Right hindlimb (tissue), 1 donor: Measurements from ENCODE around the gene FFAR3.
A peak's percentile ranks its signal among the peaks of the same experiment; 100 is the strongest.

Experiments used
- DNase-seq: peaks from one replicate; pipeline ENCODE4 v3.0.0-alpha.2; 2018

Gene FFAR3, protein sequence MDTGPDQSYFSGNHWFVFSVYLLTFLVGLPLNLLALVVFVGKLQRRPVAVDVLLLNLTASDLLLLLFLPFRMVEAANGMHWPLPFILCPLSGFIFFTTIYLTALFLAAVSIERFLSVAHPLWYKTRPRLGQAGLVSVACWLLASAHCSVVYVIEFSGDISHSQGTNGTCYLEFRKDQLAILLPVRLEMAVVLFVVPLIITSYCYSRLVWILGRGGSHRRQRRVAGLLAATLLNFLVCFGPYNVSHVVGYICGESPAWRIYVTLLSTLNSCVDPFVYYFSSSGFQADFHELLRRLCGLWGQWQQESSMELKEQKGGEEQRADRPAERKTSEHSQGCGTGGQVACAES

DNA sequence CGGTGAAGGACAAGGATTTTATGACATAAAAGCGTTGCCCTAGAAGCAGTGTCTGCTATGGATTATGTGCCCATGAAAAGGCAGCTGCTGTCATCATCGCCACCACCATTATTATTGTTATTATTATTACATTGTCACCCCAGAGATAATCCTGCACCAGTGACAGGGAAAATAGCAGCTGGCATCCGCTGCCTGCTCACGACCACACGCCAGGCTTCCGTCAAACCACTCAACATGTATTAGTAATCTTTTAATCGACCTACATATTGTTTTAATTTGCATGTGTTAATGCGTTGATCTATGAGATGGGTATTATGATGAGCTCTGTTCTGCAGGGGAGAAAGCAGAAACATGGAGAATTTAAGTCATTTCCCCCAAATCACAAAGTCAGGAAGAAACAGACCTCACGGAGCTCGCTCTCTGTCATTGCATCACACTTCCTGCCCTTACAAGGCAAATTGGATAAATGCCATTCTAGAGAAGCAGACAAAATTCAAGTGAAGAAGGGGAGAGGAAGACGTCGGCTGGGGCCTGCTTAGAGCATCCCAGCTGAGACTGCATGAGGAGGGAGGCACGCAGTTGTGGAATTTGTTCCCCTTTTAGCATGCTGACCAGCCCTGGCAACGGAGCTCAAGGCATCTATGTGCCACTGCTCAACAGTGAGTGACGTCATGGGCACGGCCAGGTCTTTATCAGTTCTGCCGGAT lies at the start of gene FFAR3:
Gene FFAR3, plus strand, starts transcription at position 594 of the 707 bp plus-strand sequence. CDS start 431 bp downstream, outside the sequence.
- DNase-seq = no peak

DNA sequence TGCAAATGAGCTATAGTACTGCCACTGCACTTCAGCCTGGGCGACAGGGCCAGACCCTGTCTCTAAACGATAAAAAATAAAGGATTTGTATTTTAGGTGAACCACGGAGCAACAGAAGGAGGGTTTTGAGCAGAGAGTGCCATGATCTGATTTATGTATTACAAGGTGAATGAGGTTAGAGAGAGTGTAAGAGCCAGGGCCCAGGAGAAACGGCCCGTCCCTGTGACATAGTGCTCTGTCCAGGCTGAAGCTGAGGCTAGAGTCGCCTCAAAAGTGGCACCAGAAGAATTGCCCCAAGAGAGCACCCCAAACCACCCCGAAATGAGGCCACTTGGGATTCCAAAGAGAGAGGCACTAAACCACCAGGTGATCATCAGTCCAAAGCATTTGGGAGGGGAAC lies 49.4 kb upstream of the FFAR3 start:
- no peak for DNase-seq

DNA sequence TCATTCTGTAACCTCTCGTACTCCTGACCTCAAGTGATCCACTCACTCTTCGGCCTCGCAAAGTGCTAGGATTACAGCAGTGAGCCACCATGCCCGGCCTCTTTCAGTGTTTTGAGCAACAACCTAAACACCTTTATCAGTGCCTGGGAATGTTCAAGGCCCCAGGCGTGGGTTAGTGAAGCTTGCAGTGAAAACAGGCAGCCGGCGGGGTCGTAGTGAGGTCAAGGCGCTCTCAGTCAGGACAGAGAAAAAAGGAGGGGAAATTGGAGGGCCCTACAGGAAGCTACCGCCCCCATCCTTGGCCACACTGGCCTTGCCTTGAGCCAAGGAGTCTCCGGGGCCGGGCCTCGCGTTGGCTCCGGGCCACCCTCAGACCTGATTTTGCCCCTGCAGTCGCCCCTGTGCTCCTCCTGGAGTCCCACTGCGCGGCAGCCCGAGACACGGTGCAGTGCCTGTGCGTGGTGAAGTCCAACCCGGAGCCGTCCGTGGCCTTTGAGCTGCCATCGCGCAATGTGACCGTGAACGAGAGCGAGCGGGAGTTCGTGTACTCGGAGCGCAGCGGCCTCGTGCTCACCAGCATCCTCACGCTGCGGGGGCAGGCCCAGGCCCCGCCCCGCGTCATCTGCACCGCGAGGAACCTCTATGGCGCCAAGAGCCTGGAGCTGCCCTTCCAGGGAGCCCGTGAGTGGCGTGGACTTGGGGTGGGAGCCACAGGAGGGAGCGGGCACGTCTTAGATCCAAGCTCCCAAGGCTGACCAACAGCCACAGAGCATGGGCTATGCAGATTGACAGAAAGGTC lies 48.6 kb upstream of the FFAR3 start:
- DNase-seq = peak; percentile 84

DNA sequence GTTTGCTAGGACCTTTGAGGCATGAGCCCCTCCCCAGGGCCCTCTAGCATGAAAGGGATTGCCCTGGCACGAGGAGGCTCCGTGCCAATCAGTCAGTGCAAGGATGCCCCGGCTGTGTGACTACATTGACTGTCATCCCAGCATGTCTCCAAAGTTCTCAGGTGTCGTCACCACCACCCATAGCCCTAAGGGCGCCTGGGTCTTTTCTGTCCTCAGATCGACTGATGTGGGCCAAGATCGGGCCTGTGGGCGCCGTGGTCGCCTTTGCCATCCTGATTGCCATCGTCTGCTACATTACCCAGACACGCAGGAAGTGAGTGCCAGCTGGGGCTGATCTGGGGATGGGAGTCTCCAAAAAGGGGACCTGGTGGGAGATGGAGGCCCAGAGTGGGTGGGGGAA lies 47.9 kb upstream of the FFAR3 start:
- no peak for DNase-seq

DNA sequence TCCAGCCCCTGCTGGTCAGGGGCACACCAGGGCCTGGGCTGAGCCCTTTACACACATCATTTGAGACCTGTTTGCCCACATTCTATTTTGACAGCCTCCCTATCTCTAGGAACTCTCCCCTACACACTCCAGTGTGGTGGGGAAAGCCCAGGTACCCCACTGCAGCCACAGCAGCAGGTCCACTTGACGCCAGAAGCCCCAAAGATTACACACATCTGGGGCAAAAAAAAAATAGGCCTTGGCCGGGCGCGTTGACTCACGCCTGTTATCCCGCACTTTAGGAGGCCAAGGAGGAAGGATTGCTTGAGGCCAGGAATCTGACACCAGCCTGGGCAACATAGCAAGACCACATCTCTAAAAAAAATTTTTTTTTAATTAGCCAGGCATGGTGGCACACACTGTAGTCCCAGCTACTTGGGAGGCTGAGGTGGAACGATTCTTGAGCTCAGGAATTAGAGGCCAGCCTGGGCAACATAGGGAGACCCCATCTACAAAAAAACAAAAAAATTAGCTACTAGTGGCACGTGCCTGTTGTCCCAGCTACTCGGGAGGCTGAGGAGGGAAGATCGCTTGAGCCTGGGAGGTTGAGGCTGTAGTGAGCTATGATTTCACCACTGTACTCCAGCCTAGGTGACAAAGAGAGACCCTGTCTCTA lies 47.3 kb upstream of the FFAR3 start:
- no peak for DNase-seq

DNA sequence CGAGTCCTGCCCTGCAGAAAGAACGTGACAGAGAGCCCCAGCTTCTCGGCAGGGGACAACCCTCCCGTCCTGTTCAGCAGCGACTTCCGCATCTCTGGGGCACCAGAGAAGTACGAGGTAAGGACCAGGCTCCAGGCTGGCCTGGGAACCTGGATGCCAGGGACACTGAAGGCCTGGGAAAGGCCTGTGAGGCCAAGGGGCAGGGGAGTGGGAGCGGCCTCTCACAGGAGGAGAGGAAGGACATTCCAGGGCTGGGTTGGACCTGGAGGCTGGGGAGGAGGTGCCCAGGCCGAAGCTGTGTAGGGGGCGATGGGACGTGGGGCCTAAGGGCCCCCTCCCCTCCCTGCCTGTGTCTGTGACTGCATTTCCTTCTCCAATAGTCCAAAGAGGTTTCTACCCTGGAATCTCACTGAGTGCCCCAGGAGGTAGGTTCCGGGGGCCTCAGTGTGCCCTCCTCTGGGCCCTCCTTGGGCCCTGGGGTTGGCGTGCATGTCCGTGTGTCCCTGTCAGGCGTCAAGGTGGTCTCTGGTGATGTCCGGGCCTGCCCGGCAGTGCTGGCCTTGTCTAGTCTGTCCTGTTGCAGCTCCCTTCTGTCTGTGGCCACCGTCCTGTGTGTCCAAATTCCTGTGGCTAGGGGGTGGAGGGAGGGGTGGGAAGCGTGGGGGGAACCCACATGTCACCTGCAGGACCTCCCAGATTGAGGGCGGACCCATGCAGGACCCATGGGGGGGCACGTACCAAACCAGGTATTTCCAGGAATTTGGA lies 46.2 kb upstream of the FFAR3 start:
- no peak for DNase-seq

DNA sequence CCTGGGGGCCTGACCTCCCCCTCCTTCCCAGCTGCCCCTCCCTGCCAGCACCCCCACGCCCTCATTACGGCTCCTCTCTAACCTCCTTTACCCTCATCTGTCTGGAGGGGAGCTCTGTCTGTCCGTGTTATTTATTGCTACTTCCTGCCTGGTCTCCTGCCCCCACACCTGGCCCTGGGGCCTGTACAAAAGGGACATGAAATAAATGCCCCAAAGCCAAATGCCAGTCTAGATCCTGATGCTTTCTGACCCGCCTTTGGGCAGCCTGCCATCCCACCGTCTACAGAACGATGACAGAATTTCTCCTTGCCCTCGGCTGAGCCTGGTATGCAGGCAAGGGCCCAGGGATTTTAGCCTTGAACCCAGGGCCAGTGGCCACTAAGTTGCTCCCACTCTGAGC lies 44.7 kb upstream of the FFAR3 start:
- DNase-seq = no peak

DNA sequence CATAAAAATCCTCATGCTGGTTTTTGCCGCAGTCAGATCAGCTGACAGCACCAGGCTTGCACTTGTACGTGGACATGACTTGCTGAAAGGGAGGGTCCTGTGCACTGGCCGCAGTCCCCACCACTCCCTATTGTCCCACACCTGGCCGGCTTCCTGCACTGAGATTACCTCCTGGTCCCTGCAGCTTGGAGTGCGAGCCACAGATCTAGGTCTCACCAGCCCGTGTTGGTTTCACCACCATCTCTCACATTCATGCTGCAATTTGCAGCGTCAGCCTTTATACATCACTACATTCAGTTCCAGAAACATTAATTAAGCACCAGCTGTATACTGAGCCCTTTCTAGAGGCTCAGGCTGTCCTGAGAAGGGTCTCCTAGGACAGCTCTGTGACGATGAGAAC lies 44.2 kb upstream of the FFAR3 start:
- DNase-seq = no peak

DNA sequence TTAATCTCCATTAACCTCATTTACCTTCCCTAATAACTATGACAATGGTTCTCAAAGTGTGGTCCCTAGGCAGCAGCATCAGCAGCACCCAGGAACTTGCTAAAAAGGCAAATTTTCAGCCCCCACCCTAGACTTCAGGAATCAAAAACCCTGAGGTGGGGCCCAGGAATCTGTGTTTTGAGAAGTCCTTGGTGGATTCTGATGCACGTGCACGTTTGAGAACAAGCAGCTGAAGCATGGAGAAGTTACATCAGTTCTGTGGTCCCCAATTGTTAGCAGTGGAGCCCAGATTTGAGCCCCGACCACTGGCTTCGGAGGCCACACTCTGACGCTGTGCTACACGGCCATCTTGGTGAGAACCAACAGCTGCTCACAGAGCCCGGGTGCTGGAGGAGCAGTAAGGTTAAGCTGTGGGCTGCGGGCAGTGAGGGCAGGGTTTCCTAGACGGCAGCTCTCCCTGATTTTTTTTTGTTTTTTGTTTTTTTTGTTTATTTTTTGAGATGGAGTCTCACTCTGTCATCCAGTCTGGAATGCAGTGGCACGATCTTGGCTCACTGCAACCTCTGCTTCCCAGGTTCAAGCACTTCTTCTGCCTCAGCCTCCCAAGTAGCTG lies 43.3 kb upstream of the FFAR3 start:
- DNase-seq = no peak

DNA sequence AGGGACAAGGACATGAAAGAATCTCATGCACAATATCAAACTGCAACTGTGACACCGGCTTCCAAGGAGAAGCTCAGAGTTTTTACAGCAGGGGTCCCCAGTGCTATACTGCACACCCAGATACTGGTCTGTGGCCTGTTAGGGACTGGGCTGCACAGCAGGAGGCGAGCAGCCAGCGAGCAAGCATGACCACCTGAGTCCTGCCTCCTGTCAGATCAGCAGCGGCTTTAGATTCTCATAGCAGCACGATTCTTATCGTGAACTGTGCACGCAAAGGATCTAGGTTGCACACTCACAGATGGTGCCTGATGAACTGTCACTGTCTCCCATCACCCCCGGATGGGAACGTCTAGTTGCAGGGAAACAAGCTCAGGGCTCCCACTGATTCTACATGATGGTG lies 42.4 kb upstream of the FFAR3 start:
- no peak for DNase-seq

DNA sequence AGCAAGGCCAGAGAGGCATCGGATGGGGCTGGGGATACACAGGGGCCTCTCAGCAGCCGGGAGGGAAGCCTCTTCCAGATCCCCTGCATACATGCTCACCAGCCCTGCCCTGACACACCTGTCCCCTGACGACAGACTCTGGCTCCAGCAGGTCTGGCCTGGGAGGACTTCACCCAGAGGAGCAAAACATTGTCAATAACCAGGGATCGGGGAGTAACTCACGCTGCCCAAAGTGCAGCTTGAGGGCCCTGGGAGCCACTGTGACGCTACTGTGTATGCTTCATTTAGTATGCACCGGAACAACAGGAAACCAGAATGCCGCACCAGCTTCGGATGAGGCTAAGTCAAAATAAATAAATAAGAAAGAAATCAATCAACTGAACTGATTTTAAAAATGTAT lies 41.7 kb upstream of the FFAR3 start:
- no peak for DNase-seq

DNA sequence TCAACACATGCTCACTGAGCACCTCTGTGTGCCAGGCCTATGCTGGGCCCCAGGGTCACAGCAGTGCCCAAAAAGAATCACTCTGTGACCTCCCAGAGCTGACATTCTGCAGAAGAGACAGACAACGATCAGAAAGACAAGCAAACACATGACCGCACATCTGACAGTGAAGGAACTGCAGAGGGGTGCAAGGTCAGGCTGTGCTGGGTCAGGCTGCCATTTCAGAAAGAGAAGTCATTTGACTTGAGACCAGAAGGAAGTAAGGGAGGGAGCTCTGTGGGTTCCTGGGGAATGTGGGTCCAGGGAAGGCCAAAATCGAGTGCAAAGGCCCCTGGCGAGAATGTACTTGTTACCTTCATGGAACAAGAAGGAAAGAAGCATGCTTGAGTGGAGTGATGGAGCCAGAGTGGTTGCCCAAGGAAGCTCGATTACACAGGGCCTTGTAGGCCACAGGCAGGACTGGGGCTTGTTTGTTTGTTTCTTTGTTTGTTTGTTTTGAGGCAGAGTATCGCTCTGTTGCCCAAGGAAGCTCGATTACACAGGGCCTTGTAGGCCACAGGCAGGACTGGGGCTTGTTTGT lies 40.7 kb upstream of the FFAR3 start:
- no peak for DNase-seq

DNA sequence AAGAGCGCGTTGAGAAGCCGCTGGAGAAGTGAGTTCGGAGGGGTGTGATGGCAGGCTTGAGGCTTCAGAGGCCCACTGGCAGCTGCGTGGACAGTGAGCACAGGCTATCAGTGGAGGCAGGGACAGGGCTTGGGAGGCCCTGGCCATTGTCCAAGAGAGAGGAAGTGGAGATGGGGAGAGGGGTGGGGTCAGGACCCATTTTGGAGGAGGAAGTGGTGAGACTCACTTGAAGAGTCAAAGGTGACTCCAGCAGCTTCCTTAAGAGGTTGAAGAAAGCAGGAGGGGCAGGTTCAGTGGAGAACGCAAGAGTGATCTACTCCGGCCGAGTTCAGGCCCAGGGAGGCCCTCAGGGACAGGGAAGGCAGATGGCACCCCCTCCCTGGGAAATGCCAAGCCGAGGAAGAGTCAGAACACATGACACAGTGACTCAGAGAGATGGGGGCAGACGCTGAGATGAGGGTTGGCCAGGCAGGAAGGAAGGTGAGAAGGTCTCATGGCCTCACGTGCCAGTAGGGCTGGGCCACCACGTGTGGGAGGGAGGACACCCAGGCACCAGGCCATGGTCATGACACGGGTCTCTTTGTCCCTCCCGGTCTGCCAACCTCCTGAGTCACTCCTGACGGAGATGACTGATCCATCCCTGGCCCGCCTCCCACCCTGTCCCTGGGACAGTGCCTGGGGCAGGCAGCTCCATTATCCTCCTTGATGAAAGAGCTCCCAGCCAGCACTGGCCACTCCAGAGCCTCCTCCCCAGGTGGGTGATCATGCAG lies 39.4 kb upstream of the FFAR3 start:
- no peak for DNase-seq

DNA sequence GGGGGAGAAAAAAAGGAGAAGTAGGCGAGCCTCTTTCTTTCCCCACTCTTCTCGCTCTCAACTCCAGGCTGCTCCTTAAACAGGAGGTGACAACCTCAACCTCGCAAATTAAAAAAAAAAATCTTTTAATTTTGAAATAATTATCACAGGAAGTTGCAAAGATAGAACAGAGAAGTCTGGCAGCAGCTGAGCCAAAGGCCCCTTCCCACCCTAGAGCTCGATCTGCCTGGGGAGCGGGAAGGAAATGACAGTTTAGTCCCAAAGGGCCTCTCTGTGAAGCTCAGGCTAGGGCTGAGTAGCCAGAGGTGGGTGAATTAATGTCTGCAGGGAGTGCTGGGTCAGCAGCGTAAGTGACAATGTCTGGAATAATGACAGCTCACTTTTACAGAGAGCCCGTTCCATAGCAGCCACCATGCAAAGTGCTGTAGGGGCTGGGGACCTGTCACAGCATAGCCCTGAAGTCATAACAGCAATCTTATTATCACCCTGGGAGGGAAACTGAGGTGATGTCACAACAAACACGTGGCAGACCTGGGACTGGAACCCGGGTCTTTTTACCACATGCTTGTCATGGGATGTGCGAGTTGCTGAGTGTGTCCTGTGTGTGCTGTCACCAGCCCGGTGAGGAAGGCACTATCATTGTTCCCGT lies 38.1 kb upstream of the FFAR3 start:
- DNase-seq = no peak

DNA sequence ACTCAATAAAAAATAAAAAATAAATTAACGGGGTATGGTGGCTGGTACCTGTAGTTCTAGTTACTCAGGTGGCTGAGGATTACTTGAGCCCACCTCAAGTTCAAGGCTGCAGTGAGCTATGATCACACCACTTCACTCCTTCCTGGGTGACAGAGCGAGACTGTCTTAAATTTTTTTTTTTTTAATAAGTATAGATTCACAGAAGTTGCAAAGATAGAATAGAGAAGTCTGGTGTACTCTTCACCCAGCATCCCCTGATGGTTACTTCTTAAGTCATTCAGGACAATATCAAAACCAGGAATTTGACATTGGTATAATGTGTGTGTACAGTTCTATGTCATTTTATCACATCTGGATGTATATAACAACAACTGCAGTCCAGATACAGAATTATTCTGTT lies 37.0 kb upstream of the FFAR3 start:
- DNase-seq = no peak

DNA sequence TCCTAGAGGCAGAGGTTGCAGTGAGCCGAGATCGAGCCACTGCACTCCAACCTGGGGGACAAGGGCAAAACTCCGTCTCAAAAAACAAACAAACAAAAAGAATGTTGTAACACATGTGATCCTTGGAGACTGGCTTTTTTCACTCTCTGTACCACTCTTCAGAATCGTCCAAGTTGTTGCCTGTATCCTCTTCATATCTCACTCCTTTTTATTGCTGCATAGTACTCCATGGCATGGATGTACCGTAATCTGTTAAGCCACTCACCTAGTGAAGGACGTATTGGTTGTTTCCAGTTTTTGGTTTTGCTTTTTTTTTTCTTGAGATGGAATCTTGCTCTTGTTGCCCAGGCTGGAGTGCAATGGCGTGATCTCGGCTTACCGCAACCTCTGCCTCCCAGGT lies 36.2 kb upstream of the FFAR3 start:
- no peak for DNase-seq

DNA sequence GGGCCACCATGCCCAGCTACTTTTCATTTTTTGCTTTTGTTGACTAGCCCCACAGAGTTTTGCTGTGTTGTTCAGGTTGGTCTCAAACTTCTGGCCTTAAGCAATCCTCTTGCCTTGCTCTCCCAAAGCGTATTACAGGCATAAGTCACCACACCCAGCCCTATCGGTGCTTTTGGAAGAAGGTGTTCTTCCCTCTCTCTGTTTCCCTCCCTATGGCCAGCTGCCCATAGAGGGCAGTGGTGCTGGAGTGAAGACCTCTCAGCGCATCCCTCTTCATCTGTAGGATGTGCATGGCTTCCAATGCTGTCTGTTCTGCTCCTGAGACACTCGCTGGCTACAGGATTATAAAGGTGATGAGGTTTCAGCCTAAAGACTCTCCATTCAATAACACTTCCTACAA lies 30.6 kb upstream of the FFAR3 start:
- no peak for DNase-seq

DNA sequence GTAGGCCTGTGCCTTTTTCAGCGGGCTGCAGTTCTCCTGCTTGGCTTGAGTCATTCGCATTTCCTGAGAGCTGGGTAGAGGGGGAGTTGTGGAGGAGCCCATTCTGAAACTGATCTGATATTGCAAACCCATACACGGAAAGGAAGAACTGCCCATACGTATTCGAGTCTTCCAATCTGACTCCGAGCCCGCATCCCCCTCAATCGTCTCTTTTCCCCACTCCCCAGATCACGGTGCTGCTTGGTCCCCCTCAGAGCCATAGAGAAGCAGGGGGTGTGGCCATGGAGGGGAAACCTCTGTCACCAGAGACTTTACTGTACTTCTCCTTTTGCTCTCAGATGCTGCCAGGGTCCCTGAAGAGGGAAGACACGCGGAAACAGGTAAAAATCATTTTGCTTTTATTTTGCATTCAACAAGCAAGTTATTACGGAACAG lies 29.4 kb upstream of the FFAR3 start, which contains the start of gene CD22:
Gene CD22, plus strand, starts transcription at position 337 of the 435 bp plus-strand sequence. CDS start 2,854 bp downstream, outside the sequence.
- DNase-seq = no peak

DNA sequence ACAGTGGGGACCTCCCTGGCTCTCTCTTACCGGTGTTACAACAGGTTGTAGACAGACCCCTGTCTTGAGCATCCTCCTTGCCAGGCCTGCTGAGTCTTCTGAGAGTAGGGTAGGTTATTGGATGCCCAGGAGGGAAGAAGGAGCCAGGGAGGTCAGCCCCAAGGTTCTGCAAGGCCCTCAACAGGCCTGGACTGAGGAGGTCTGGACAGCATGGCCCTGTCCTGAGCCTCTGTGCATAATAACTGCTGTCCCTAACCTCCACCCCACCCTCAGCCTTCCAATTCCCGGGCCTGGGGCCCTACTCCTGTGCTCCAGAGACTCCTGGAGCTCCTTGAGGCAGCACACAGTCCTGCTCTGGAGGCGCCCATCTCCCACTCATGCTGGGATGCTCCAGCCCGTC lies 28.9 kb upstream of the FFAR3 start:
- DNase-seq = no peak

DNA sequence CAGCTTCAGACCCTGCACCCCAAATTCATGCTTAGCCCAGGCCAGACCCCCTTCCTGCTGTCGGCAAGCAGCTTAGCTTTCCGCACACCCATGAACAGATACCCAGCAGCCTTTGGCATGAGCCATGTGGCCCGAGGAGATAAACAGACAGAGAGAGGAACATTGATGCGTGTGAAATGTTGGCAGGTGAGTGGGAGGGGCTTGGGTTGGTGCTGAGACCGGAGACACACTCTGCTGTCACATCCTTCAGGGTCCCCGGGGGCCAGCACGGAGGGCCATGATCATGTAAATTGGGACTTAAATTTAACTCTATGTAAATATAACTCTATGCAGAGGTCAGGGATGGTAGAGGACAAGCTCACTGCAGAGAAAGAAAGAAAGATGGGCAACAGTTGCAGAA lies 27.8 kb upstream of the FFAR3 start:
- DNase-seq = no peak
